ENCODE measurements around the gene CDH23. TPM values are rescaled to one million over a fixed set of nuclear protein-coding genes. Genes with fewer than 3 reads are reported as not detected.

The CDH23 gene
- polyA plus RNA-seq, 1 donor (not counting 4 experiments of a cell fraction or from before 2014, with no cell fraction given): 0.01 TPM

DNA sequence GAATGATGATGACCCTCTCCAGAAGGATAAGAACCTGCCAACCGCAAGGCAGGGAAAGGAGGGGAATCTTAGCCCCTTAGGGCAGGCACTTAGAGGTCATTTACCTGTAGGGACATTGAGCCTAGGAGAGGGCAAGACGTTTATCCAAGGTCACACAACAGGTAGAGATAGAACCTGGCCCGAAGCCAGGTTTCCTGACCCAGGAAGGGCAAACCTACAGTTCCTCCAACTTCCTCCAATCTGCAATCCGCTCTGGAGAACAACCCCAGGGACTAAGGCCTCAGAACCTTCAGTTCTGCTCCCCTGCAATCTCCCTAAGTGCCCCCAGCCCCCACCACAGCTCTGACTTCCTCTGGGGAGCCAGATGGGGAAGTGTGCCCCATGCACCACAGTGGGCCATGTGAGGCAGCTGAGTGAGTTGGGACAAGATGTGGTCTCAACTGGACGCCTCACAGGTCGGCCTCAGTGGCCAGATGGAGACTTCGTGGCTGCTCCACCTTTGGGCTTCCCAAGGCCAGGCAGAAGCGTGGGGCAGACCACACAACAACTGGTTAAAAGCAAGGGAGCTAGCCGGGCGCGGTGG is 455.7 kb downstream of the CDH23 start:
- Histone ChIP-seq H2AFZ (ENCODE audit: control insufficient read depth, low read length) (no peak overlapping the region), H3K79me2 (ENCODE audit: control insufficient read depth, insufficient read depth, low read length) (peaks cover 36% of the 10 kb centered on the region), H3K4me2 (ENCODE audit: control insufficient read depth, extremely low read depth, insufficient read depth, low read depth, low read length) (no peak overlapping the region), H3K9ac (ENCODE audit: control insufficient read depth, extremely low read depth, insufficient read depth, low read length) (no peak overlapping the region), H3K27ac (ENCODE audit: control insufficient read depth, insufficient read depth, low read length) (no peak overlapping the region), H3K36me3 (ENCODE audit: control insufficient read depth in 2 of 2, extremely low read depth in 1 of 2, insufficient read depth in 2 of 2, low read length in 2 of 2) (peaks cover 3 to 5% of the 10 kb centered on the region in 2 experiments), H3K4me3 (ENCODE audit: control insufficient read depth in 2 of 3, extremely low read depth in 1 of 3, insufficient read depth in 2 of 3, low read depth in 1 of 3, low read length in 3 of 3) (no peak overlapping the region), H4K20me1 (ENCODE audit: control insufficient read depth, extremely low read depth, insufficient read depth, low read length) (peaks cover 7% of the 10 kb centered on the region), H3K9me1 (ENCODE audit: control insufficient read depth, extremely low read depth, insufficient read depth, low read length) (peaks cover 7% of the 10 kb centered on the region), H3K27me3 (ENCODE audit: control insufficient read depth, extremely low read depth, insufficient read depth, low read length) (no peaks in the 10 kb centered on the region), H3K9me3 (ENCODE audit: control insufficient read depth, low read depth, low read length) (no peaks in the 10 kb centered on the region), H3K4me1 (ENCODE audit: control insufficient read depth, extremely low read depth, insufficient read depth, low read length) (peaks cover 26% of the 10 kb centered on the region)
- FAIRE-seq: no peak
- TF ChIP-seq, protein P1, sequence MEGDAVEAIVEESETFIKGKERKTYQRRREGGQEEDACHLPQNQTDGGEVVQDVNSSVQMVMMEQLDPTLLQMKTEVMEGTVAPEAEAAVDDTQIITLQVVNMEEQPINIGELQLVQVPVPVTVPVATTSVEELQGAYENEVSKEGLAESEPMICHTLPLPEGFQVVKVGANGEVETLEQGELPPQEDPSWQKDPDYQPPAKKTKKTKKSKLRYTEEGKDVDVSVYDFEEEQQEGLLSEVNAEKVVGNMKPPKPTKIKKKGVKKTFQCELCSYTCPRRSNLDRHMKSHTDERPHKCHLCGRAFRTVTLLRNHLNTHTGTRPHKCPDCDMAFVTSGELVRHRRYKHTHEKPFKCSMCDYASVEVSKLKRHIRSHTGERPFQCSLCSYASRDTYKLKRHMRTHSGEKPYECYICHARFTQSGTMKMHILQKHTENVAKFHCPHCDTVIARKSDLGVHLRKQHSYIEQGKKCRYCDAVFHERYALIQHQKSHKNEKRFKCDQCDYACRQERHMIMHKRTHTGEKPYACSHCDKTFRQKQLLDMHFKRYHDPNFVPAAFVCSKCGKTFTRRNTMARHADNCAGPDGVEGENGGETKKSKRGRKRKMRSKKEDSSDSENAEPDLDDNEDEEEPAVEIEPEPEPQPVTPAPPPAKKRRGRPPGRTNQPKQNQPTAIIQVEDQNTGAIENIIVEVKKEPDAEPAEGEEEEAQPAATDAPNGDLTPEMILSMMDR (optimal IDR thresholded peaks at IDR 0.05 in 1 of 3, IDR thresholded peaks at IDR 0.05 in 1 of 3, conservative IDR thresholded peaks at IDR 0.05 in 1 of 3; ENCODE audit: extremely low read depth in 1 of 3, insufficient read depth in 2 of 3, low read length in 3 of 3): no peak
- no peak for TF ChIP-seq EZH2 (IDR thresholded peaks at IDR 0.05; ENCODE audit: low read length)
- no peak for DNase-seq (ENCODE audit: low read depth, low spot score)
- dilution Hi-C loops (cut with MboI; ENCODE audit: extremely low pct_ligation_motif_present, low sequenced_read_pairs): no loop called here

DNA sequence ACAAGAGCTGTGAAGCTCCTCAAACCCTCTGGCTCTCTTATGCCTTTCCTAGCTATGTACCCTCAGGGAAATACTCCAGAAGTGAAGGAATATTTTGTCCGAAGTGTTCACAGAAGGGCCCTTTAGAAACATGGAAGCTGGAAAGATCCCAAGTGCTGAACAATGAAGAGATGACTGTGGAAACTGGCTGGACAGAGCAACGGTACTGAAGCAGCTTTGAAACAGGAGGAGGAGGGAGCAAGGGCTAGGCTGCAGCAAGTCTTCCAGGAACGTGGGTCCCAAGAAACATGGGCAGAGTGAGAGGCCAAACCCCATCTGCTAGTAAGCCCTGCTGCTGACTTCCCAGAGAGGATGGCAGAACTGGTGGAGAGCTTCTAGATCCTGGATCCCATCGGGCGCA is 457.3 kb downstream of the CDH23 start:
- Histone ChIP-seq H3K9me3 (ENCODE audit: control insufficient read depth, low read depth, low read length) (no peaks in the 10 kb centered on the region), H3K9ac (ENCODE audit: control insufficient read depth, extremely low read depth, insufficient read depth, low read length) (no peak overlapping the region), H4K20me1 (ENCODE audit: control insufficient read depth, extremely low read depth, insufficient read depth, low read length) (no peaks in the 10 kb centered on the region), H3K27me3 (ENCODE audit: control insufficient read depth, extremely low read depth, insufficient read depth, low read length) (no peaks in the 10 kb centered on the region), H3K4me3 (ENCODE audit: control insufficient read depth in 2 of 3, extremely low read depth in 1 of 3, insufficient read depth in 2 of 3, low read depth in 1 of 3, low read length in 3 of 3) (no peak overlapping the region), H3K36me3 (ENCODE audit: control insufficient read depth in 2 of 2, extremely low read depth in 1 of 2, insufficient read depth in 2 of 2, low read length in 2 of 2) (no peaks in the 10 kb centered on the region), H3K4me2 (ENCODE audit: control insufficient read depth, extremely low read depth, insufficient read depth, low read depth, low read length) (no peak overlapping the region), H2AFZ (ENCODE audit: control insufficient read depth, low read length) (no peak overlapping the region), H3K4me1 (ENCODE audit: control insufficient read depth, extremely low read depth, insufficient read depth, low read length) (peaks cover 14% of the 10 kb centered on the region), H3K9me1 (ENCODE audit: control insufficient read depth, extremely low read depth, insufficient read depth, low read length) (no peaks in the 10 kb centered on the region), H3K27ac (ENCODE audit: control insufficient read depth, insufficient read depth, low read length) (no peak overlapping the region), H3K79me2 (ENCODE audit: control insufficient read depth, insufficient read depth, low read length) (peaks cover 20% of the 10 kb centered on the region)
- FAIRE-seq (no peak), DNase-seq (ENCODE audit: low read depth, low spot score) (no peak)
- TF ChIP-seq, protein P1 (optimal IDR thresholded peaks at IDR 0.05 in 1 of 3, IDR thresholded peaks at IDR 0.05 in 1 of 3, conservative IDR thresholded peaks at IDR 0.05 in 1 of 3; ENCODE audit: extremely low read depth in 1 of 3, insufficient read depth in 2 of 3, low read length in 3 of 3): no peak
- TF ChIP-seq EZH2 (IDR thresholded peaks at IDR 0.05; ENCODE audit: low read length): no peak
- dilution Hi-C loops (cut with MboI; ENCODE audit: extremely low pct_ligation_motif_present, low sequenced_read_pairs): no loop called here
